AG10803 (cell line): ENCODE data around the gene MKRN2OS.
A peak's percentile ranks its signal among the peaks of the same experiment; 100 is the strongest.
"Not testable (repeated sequence)": the region's sequence is repeated elsewhere in the genome, so short reads cannot be mapped to it uniquely, and the experiment has no call there.

Experiments
- DNase-seq: peaks from one replicate; pipeline ENCODE4 v3.0.0; 2010; ENCODE audit warnings: low read depth
- H3K4me3 ChIP-seq: 2 replicates; pipeline ENCODE4 v1.5.1; 2011; ENCODE audit warnings: mild to moderate bottlenecking, low read length, control low read depth
- CTCF ChIP-seq: conservative IDR thresholded peaks from 2 replicates; pipeline ENCODE4 v1.5.1; 2011; ENCODE audit warnings: mild to moderate bottlenecking, low read length, control low read depth, inconsistent platforms

MKRN2OS gene

GRCh38 chr3:12557473-12558100 lies 12.3 kb upstream of the MKRN2OS start:
- H3K4me3 ChIP-seq: peak overlapping the region; percentile 71
- no peak for TF ChIP-seq CTCF
- peak; percentile 56 for DNase-seq

GRCh38 chr3:12556690-12557472 lies 11.6 kb upstream of the MKRN2OS start, which contains the start of gene MKRN2:
MKRN2 (plus strand) TSS chr3:12557087; CDS start chr3:12557151, 64 bp downstream.
- no peak for TF ChIP-seq CTCF
- peak; percentile 83 for DNase-seq

GRCh38 chr3:12556314-12556689 lies 11.0 kb upstream of the MKRN2OS start:
- TF ChIP-seq CTCF: no peak

More at GRCh38 chr3:12556690-12557472, 11.6 kb upstream of the MKRN2OS start, which contains the start of gene MKRN2:
- H3K4me3 ChIP-seq: peak within 1 kb of the TSS; percentile 74

GRCh38 chr3:12553921-12554391 lies 8.7 kb upstream of the MKRN2OS start:
- peak; percentile 47 for DNase-seq
- peak overlapping the region; percentile 64 for H3K4me3 ChIP-seq
- TF ChIP-seq CTCF: 0 out of 2 replicates have a peak, but pooled peaks have one; percentile 8

More at GRCh38 chr3:12556314-12556689, 11.0 kb upstream of the MKRN2OS start:
- no peak for DNase-seq
- peak overlapping the region; percentile 74 for H3K4me3 ChIP-seq

- H3K4me3 ChIP-seq: no peak overlapping the region
- DNase-seq: no peak
- no peak for TF ChIP-seq CTCF
Observed at GRCh38 chr3:12549971-12550760, 4.9 kb upstream of the MKRN2OS start.

GRCh38 chr3:12544652-12545472 lies 437 bp downstream of the MKRN2OS start:
- H3K4me3 ChIP-seq: no peak overlapping the region
- no peak for DNase-seq
- no peak for TF ChIP-seq CTCF

GRCh38 chr3:12543497-12543896 lies 1.8 kb downstream of the MKRN2OS start:
- not testable (repeated sequence) for DNase-seq

More at GRCh38 chr3:12543497-12543896, 1.8 kb downstream of the MKRN2OS start:
- not testable (repeated sequence) for H3K4me3 ChIP-seq
